COR-L47 (cell line): ENCODE measurements around the gene LTBP1.
A peak's percentile ranks its signal among the peaks of the same experiment; 100 is the strongest.
"Not testable (repeated sequence)": the region's sequence is repeated elsewhere in the genome, so short reads cannot be mapped to it uniquely, and the experiment has no call there.

Experiments used
- DNase-seq: peaks from one replicate; lab custom pipeline; 2025; lab: John Stamatoyannopoulos, UW

Gene LTBP1

GRCh38 chr2:33384599-33384961 is 437.8 kb downstream of the LTBP1 start:
- no peak for DNase-seq

- no peak for DNase-seq
These were observed 442.2 kb downstream of the LTBP1 start for GRCh38 chr2:33388996-33389395.

- not testable (repeated sequence) for DNase-seq
These were observed 442.9 kb downstream of the LTBP1 start for GRCh38 chr2:33389695-33390094.

- DNase-seq: no peak
These were observed 444.9 kb downstream of the LTBP1 start for GRCh38 chr2:33391529-33392255.

- no peak for DNase-seq
These were observed 445.6 kb downstream of the LTBP1 start for GRCh38 chr2:33392366-33392765.

DNA sequence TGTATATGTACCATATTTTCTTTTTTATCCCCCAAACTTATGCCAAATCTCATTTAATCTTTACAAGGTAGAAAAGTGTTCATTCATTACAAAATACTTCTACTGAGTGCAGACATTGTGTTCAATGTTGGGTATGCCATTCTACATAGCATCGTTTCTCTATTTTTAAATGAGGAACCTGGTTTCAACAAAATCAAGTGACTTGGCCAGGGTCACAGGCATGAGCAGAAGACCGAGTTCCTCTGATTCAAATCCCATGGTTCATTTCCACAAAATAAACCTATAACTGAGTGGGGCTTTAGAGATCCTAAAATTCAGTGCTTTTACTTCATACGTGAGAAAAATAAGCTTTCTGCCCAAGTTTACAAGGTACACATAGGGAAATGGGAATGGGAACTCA is 448.3 kb downstream of the LTBP1 start:
- no peak for DNase-seq

- no peak for DNase-seq
These were observed 449.0 kb downstream of the LTBP1 start for GRCh38 chr2:33395655-33396249.

- no peak for DNase-seq
These were observed 457.6 kb downstream of the LTBP1 start for GRCh38 chr2:33404321-33404720.

- no peak for DNase-seq
These were observed 459.9 kb downstream of the LTBP1 start for GRCh38 chr2:33406622-33407021.

- DNase-seq: no peak
These were observed 461.4 kb downstream of the LTBP1 start for GRCh38 chr2:33408109-33408508.

GRCh38 chr2:33409417-33409955 is 462.7 kb downstream of the LTBP1 start:
- DNase-seq: no peak

DNA sequence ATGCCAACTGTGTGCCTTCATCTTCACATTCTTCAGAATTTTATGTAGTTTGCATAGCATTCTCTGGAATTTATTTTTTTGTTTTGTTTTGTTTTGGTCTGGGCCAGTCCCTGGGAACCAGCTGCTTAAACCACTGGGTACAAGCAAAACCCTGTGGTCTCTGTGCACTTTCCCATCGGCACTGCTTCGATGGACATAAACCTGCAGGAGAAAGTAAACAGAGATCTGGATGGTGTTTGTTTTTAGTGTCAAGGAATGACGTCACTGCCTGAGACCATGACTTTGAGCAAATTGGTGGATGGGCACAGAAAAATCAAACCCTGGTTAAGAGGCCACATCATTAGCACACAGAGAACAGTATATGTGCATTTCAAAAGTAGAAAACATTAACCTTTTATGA is 465.0 kb downstream of the LTBP1 start:
- no peak for DNase-seq

GRCh38 chr2:33412920-33413319 is 466.2 kb downstream of the LTBP1 start:
- no peak for DNase-seq

DNA sequence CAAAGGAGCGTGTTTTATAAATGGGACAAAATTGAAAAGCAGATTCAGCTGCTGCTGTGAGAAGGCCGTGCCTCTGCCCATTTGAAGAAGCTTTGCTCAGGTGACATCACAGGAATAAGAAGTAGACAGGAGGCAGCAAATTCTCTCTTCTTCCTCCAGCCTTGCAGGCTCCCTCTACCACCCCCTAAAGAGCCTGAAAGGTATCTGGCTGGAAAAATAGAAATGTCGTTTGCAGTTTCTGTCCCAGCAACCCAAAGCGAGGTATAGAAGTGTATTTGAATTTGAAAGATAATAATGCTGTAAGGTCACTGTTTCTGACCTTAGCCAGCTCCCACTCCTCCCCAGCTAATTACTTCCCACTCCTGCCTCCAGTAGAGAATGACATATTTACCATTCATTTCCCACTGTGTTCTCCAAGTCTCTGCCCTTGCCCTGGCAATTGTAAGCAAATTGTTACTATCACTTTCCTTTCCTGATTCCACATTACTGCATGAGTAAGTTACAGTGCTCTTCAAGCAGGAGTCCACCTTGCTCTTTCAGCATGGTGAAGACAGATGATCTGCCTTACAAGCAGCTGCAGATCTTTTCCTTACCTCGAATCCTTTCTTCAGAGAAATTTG is 472.9 kb downstream of the LTBP1 start:
- DNase-seq: no peak

DNA sequence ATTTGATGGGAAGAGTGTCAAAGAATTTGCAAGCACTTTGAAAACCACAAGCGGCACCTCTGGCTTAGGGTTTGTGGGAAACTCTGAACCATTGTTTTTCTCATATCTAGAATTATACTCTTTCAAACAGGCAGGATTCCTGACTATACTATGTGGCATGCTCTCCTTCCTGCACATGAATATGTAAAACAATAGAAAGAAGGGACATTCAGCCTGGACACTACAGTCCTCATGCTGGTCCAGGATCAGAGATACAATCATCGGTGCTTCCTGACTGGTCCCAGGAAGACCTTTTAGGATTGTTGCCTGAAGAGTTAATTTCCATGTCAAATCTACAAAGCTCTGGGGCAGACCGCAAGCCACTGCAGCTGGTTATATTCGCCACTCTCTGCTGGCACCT is 474.0 kb downstream of the LTBP1 start:
- no peak for DNase-seq

DNA sequence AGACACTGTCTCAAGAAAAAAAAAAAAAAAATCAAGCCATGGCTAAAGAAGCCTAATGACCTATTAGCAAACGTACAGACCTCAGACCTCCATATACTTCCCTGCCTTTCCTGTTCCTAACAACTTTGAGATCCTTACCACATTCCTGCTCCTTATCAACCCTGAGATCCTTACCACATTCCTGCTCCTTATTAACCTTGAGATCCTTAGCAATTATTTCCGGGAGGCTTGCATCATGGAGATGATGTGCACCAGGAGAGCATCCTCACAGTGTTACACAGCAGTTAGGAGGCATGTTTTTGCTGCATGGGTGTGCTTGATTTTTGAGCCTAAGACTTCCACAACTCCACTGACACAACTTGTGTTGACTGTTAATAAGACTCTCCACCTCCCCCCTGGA is 475.1 kb downstream of the LTBP1 start:
- DNase-seq: no peak

GRCh38 chr2:33425161-33425560 is 478.4 kb downstream of the LTBP1 start:
- DNase-seq: no peak

DNA sequence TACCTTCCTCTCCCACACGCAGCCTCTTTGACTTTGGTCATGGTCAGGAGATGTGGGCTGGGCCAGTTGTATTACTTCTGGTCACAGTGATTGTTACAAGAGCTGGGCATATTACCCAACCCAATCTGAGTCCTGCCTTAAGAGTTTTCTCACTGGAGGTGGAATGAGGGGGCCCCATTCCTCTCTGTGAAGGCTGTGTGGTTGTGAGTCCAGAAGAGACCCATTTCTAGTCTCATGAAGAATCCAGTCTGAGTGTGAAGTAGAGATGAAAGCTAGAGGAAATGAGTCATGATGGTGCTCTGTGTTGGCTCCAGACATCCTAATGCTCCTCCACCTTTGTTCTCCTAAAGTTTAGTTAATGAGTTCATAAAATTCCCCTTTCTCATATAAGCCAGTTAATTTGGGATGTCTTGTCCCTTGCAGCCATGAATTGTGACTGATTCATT is 478.9 kb downstream of the LTBP1 start:
- no peak for DNase-seq

DNA sequence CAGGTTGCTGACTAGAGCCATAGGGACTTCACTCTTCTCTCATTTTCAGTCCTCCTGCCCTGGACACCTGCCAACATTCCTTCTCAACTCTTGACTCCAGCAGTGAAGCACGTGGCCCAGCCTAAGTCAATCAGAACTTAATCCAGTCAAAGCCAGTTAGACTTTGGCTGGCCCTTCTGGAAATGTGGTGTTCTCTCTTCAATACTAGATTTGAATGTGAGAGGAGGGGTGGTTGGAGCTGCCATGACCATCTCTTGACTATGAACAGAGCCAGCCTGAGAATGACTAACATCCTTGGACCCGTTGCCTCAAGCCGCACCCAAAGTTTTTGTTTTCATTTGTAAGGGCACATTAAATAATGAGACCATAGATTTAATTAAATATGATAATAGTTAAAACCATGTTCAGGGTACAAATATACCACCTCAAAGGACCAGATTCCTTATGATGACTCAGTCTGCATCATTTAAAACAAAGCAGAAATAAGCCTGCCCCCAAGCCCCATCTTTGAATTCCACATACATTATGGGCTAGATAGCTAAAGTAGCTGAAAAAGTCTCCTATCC is 480.0 kb downstream of the LTBP1 start:
- DNase-seq: peak; percentile 11

GRCh38 chr2:33430077-33430476 is 483.3 kb downstream of the LTBP1 start:
- no peak for DNase-seq

DNA sequence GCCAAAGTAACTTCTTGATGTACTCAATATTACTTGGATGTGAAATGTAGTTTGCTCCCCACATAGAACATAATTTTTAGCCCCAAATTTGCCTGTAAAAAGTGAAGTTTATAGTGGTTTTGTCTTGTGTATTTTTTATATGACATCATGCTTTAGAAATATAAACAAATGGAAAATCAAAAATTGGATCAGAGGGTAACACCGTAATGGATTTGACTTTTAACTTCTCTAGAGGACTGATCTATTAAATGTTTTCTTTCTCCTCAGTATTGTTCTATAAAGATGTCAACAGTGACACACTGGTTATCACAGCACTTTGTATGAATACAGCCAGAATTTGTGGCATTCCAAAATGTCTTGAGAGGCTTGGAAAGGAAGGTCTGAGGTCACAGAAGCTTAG is 484.1 kb downstream of the LTBP1 start:
- DNase-seq: no peak

DNA sequence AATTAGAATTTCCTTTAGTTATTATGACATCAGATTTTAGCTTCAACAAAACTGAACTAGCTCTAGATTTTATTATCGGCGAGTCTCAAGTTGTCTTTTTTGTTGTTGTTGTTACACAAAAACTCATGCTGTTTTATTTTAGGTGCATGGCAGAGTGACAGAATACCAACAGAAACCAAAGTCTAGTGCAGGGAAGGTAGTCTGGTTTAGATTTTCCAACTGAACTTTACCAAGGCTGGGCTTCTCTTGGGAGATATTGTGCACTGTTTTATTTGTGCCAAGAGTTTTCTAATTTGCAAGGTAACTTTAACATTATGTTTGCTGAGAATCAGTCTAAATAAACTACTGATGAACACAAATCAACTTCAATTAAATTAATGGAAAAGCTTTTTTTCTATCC is 486.1 kb downstream of the LTBP1 start:
- no peak for DNase-seq
